Measurements from ENCODE around the gene OTOF.

Gene OTOF

GRCh38 chr2:26479789-26480565 lies 2.1 kb upstream of the OTOF start:
- TF ChIP-seq CTCF (IDR thresholded peaks at IDR 0.05; ENCODE audit: borderline replicate concordance, control extremely low read depth, extremely low read depth, insufficient read depth, missing control alignments) = no peak
- no peak for DNase-seq (ENCODE audit: low spot score)
- in situ Hi-C loops (cut with MboI; ENCODE audit: low sequenced_read_pairs, unreplicated experiment) = no loop called here

- in situ Hi-C loops (cut with MboI; ENCODE audit: low sequenced_read_pairs, unreplicated experiment) = no loop called here
- TF ChIP-seq CTCF (IDR thresholded peaks at IDR 0.05; ENCODE audit: borderline replicate concordance, control extremely low read depth, extremely low read depth, insufficient read depth, missing control alignments) = no peak
- no peak for DNase-seq (ENCODE audit: low spot score)
Observed at GRCh38 chr2:26479131-26479788, 1.3 kb upstream of the OTOF start.

GRCh38 chr2:26478366-26478765 lies 442 bp upstream of the OTOF start:
- no peak for TF ChIP-seq CTCF (IDR thresholded peaks at IDR 0.05; ENCODE audit: borderline replicate concordance, control extremely low read depth, extremely low read depth, insufficient read depth, missing control alignments)
- no peak for DNase-seq (ENCODE audit: low spot score)
- in situ Hi-C loops (cut with MboI; ENCODE audit: low sequenced_read_pairs, unreplicated experiment) = no loop called here

- TF ChIP-seq CTCF (IDR thresholded peaks at IDR 0.05; ENCODE audit: borderline replicate concordance, control extremely low read depth, extremely low read depth, insufficient read depth, missing control alignments) = no peak
- DNase-seq (ENCODE audit: low spot score) = no peak
- in situ Hi-C loops (cut with MboI; ENCODE audit: low sequenced_read_pairs, unreplicated experiment) = no loop called here
Observed at GRCh38 chr2:26477126-26477910, 606 bp downstream of the OTOF start.

- no peak for DNase-seq (ENCODE audit: low spot score)
- in situ Hi-C loops (cut with MboI; ENCODE audit: low sequenced_read_pairs, unreplicated experiment) = no loop called here
- TF ChIP-seq CTCF (IDR thresholded peaks at IDR 0.05; ENCODE audit: borderline replicate concordance, control extremely low read depth, extremely low read depth, insufficient read depth, missing control alignments) = no peak
Observed at GRCh38 chr2:26475832-26476501, 2.0 kb downstream of the OTOF start.

GRCh38 chr2:26475037-26475436 lies 2.9 kb downstream of the OTOF start:
- TF ChIP-seq CTCF (IDR thresholded peaks at IDR 0.05; ENCODE audit: borderline replicate concordance, control extremely low read depth, extremely low read depth, insufficient read depth, missing control alignments) = no peak
- in situ Hi-C loops (cut with MboI; ENCODE audit: low sequenced_read_pairs, unreplicated experiment) = no loop called here
- DNase-seq (ENCODE audit: low spot score) = no peak

Measured in GM13976 (cell line).